Activated T-helper 1 cell treated with anti-CD3 and anti-CD28 coated beads, Interleukin-12 subunit alpha, Interleukin-12 subunit beta, Interleukin-2, Interleukin-4 antibody, amounts not matched to agents 30 ng/mL and 10 ng/mL and 1 ng/mL, durations not matched to agents 14 hours and 24 hours and 36 hours (primary cell): Measurements from ENCODE around the gene CCR6. TPM values are rescaled to one million over a fixed set of nuclear protein-coding genes. Genes with fewer than 3 reads are reported as not detected.
"Not testable (repeated sequence)": the region's sequence is repeated elsewhere in the genome, so short reads cannot be mapped to it uniquely, and the experiment has no call there.

ENCODE experiments used
- DNase-seq: peaks from one replicate; pipeline ENCODE4 v3.0.0; 2021; ENCODE audit warnings: low spot score
- H3K27ac Mint-ChIP-seq: one replicate; pipeline ENCODE4 v1.8.0; 2021; ENCODE audit warnings: mild to moderate bottlenecking, mixed read lengths
- H3K27me3 Mint-ChIP-seq: one replicate; pipeline ENCODE4 v1.8.0; 2022; ENCODE audit warnings: mild to moderate bottlenecking, moderate library complexity, mixed read lengths; ENCODE audit not compliant: insufficient read depth
- H3K36me3 Mint-ChIP-seq: one replicate; pipeline ENCODE4 v1.8.0; 2021; ENCODE audit warnings: low read depth, mixed read lengths
- H3K4me1 Mint-ChIP-seq: one replicate; pipeline ENCODE4 v1.8.0; 2021; ENCODE audit warnings: low read depth, mixed read lengths
- H3K4me3 Mint-ChIP-seq: one replicate; pipeline ENCODE4 v1.8.0; 2021; ENCODE audit warnings: mild to moderate bottlenecking, moderate library complexity, mixed read lengths
- H3K9me3 Mint-ChIP-seq: one replicate; pipeline ENCODE4 v1.8.0; 2021; ENCODE audit warnings: mixed read lengths
- intact Hi-C: fragments of 100-400 bp; cut with micrococcal nuclease; formaldehyde crosslinking; loops from one replicate; pipeline ENCODE4 v1.15.1; 2024
- total RNA-seq: library from RNA; stranded (reverse); gene quantifications from 2 replicates; pipeline ENCODE4 v1.2.3, GENCODE V29; 2022

CCR6 gene
- total RNA-seq, 1 donor from 2014 or later: not detected

DNA sequence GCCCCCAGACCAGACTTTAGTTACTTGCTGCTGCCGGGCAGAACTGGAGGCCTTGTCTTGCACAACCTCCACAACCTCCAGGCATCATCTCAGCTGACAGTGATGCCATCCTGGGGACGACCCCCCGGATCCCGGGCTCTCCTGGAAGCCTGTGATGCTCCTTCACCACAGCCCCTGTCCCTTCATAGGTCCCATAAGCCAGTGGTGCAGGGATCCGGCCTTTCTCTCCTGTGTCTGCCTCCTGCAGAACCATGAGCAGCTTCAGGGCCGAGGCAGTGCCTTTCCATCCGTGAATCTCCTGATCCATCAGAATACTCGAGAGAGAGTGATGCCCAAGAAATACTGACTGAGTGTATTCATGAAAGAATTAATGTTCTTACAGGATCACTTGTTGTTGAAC lies 57.2 kb downstream of the CCR6 start:
- DNase-seq, H3K9me3 Mint-ChIP-seq, H3K4me1 Mint-ChIP-seq, H3K4me3 Mint-ChIP-seq, H3K27ac Mint-ChIP-seq, H3K36me3 Mint-ChIP-seq, H3K27me3 Mint-ChIP-seq, intact Hi-C loops: not testable (repeated sequence)

DNA sequence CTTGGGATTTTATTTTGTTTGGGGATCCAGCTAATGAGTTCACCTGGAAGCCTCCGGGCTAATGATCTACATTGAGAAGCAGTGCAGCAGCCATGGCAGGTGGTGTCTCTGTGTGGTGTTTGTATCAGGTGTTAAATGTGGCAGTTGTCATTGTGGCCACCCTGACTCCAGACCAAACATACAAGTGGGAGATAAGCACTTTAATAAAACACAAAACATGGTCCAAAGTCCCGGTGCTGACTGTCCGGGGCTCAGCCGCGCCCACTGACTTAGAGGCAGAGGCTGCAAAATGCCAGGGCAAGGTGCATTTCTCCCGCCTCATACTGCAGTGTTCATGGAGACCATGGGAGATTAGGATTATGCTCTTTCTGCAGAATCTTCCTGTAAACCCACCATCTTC lies 58.5 kb downstream of the CCR6 start:
- H3K27ac Mint-ChIP-seq, H3K36me3 Mint-ChIP-seq, H3K27me3 Mint-ChIP-seq, H3K4me3 Mint-ChIP-seq, intact Hi-C loops, H3K9me3 Mint-ChIP-seq, DNase-seq, H3K4me1 Mint-ChIP-seq: not testable (repeated sequence)

- not testable (repeated sequence) for H3K27ac Mint-ChIP-seq, H3K4me3 Mint-ChIP-seq, H3K4me1 Mint-ChIP-seq, H3K27me3 Mint-ChIP-seq, DNase-seq, H3K36me3 Mint-ChIP-seq, H3K9me3 Mint-ChIP-seq
- intact Hi-C loops: loop anchor here (2.0 kb wide), 1 partner anchor 106 kb away; no protein-coding TSS in a partner anchor
These were observed 60.0 kb downstream of the CCR6 start for GRCh38 chr6:167182913-167183314.

GRCh38 chr6:167185101-167185500 lies 62.2 kb downstream of the CCR6 start:
- H3K9me3 Mint-ChIP-seq, H3K36me3 Mint-ChIP-seq, H3K4me3 Mint-ChIP-seq, H3K4me1 Mint-ChIP-seq, intact Hi-C loops, H3K27me3 Mint-ChIP-seq, H3K27ac Mint-ChIP-seq, DNase-seq: not testable (repeated sequence)

DNA sequence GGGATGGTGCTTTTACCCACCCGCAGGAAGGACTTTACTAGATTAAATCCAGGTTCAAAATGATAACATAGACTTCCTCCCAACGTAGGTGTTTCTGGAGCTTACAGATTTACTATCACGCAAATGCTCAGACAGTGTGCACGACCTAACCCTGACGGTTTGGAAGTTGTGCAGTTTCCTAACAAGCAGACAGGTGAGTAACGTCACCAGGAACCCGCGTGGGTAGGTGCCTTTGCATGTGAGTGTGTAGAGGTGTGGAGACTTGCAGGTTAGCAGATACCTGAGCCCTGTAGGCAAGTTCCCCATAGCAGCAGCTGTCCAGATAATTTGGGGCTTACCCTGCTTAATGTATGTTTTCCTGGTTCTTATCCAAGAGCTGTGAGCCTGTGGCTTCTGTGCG lies 64.4 kb downstream of the CCR6 start:
- H3K4me1 Mint-ChIP-seq, H3K4me3 Mint-ChIP-seq, intact Hi-C loops, H3K36me3 Mint-ChIP-seq, DNase-seq, H3K27ac Mint-ChIP-seq, H3K9me3 Mint-ChIP-seq, H3K27me3 Mint-ChIP-seq: not testable (repeated sequence)

Other genes with a start within 250 kb of the CCR6 start
- gene RNASET2, start 166.5 kb upstream of the CCR6 start, total RNA-seq: 99.5 TPM in 2 replicates
- 18.8 and 21.4 TPM in 2 replicates for gene CEP43, start 123.7 kb upstream of the CCR6 start, total RNA-seq
- not detected in 2 replicates for gene GPR31, start 34.9 kb downstream of the CCR6 start, total RNA-seq
- not detected in 2 replicates for gene UNC93A, start 168.2 kb downstream of the CCR6 start, total RNA-seq
- gene TTLL2, start 202.0 kb downstream of the CCR6 start, total RNA-seq: not detected in 2 replicates